Activated CD4-positive, CD25-positive, alpha-beta regulatory T cell treated with anti-CD3 and anti-CD28 coated beads, Interleukin-2, amount 50 U/mL, for 24 hours (primary cell): ENCODE measurements around the gene TAF7.
"Not testable (repeated sequence)": the region's sequence is repeated elsewhere in the genome, so short reads cannot be mapped to it uniquely, and the experiment has no call there.

ENCODE experiments used
- ATAC-seq, 2 donors: fragments of 150-1000 bp; cut with Tn5 transposase; one replicate each; pipeline ENCODE4 v1.10.0; 2021; ENCODE audit warnings: mild to moderate bottlenecking in 1 of 2, moderate library complexity in 1 of 2

Gene TAF7

GRCh38 chr5:141338538-141339306 is 18.1 kb upstream of the TAF7 start, which contains the start of gene PCDHGA2:
TSS of gene PCDHGA2 (plus strand) at chr5:141338760.
- no peak for ATAC-seq

- ATAC-seq, result not testable (repeated sequence)
Measured at GRCh38 chr5:141332571-141332970, 12.0 kb upstream of the TAF7 start.

- no peak for ATAC-seq
Measured at GRCh38 chr5:141330299-141331080, 9.9 kb upstream of the TAF7 start, which contains the start of gene PCDHGA1. TSS of gene PCDHGA1 (plus strand) at chr5:141330514.

GRCh38 chr5:141328231-141328630 is 7.6 kb upstream of the TAF7 start:
- ATAC-seq, result no peak

- ATAC-seq, result peak; percentile 94
Measured at GRCh38 chr5:141326088-141326854, 5.7 kb upstream of the TAF7 start.

- ATAC-seq, result no peak
Measured at GRCh38 chr5:141322261-141322660, 1.7 kb upstream of the TAF7 start.

- no peak for ATAC-seq
Measured at GRCh38 chr5:141319699-141320098, 885 bp downstream of the TAF7 start.

GRCh38 chr5:141319202-141319601 is 1.4 kb downstream of the TAF7 start:
- ATAC-seq, result no peak

- ATAC-seq, result not testable (repeated sequence)
Measured at GRCh38 chr5:141316963-141317362, 3.6 kb downstream of the TAF7 start.

GRCh38 chr5:141313711-141314110 is 6.9 kb downstream of the TAF7 start:
- ATAC-seq, result no peak

GRCh38 chr5:141306630-141307029 is 14.0 kb downstream of the TAF7 start:
- ATAC-seq, result no peak

GRCh38 chr5:141303756-141304155 is 16.8 kb downstream of the TAF7 start, which contains the start of gene SLC25A2:
TSS of gene SLC25A2 (minus strand) at chr5:141304049. CDS start at chr5:141303865, 184 bp downstream.
- ATAC-seq, result no peak

- ATAC-seq, result no peak
Measured at GRCh38 chr5:141298376-141298775, 22.2 kb downstream of the TAF7 start.

GRCh38 chr5:141272906-141273305 is 47.7 kb downstream of the TAF7 start:
- no peak for ATAC-seq

GRCh38 chr5:141269195-141269594 is 51.4 kb downstream of the TAF7 start:
- no peak for ATAC-seq
